K562 (cell line): ENCODE data around the gene GJD2.

Experiments
- EZH2 ChIP-seq: IDR thresholded peaks from 2 replicates; pipeline ENCODE4 v1.6.1; 2012; ENCODE audit warnings: low read depth, mild to moderate bottlenecking, inconsistent platforms, low read length, borderline replicate concordance
- MAZ ChIP-seq, 2 experiments: fragments of 450-650 bp in 1 of 2; sonication (generic) in 1 of 2; formaldehyde crosslinking; IDR thresholded peaks in 1 of 2; conservative IDR thresholded peaks in 1 of 2; 2 replicates each; pipeline versions ENCODE4 v1.4.0 to v1.5.0; 2020; ENCODE audit warnings: mild to moderate bottlenecking in 1 of 2, missing genetic modification reagents in 1 of 2
- ZFP1 ChIP-seq: fragments of 450-650 bp; formaldehyde crosslinking; IDR thresholded peaks from 2 replicates; pipeline ENCODE4 v1.4.0; 2020; ENCODE audit warnings: mild to moderate bottlenecking, mixed read lengths
- TF ChIP-seq, protein P1 (sequence below), 3 experiments: IDR thresholded peaks in 2 of 3; conservative IDR thresholded peaks in 1 of 3; 2 replicates each; pipeline ENCODE4 v1.5.1; 2011 to 2012; ENCODE audit warnings: low read length in 3 of 3, mild to moderate bottlenecking in 3 of 3, control low read depth in 2 of 3, improper control_type of control experiment in 1 of 3, inconsistent platforms in 1 of 3, low read depth in 1 of 3, mixed read lengths in 1 of 3, moderate library complexity in 1 of 3; ENCODE audit not compliant: insufficient read depth in 2 of 3

GRCh38 chr15:34729886-34730285 is 24.9 kb downstream of the GJD2 start:
- TF ChIP-seq MAZ (CRISPR knock-in tag; conservative IDR thresholded peaks at IDR 0.05 in 1 of 2, IDR thresholded peaks at IDR 0.05 in 1 of 2) (no peak), ZFP1 (CRISPR knock-in tag) (no peak), EZH2 (no peak)
- TF ChIP-seq, protein P1, sequence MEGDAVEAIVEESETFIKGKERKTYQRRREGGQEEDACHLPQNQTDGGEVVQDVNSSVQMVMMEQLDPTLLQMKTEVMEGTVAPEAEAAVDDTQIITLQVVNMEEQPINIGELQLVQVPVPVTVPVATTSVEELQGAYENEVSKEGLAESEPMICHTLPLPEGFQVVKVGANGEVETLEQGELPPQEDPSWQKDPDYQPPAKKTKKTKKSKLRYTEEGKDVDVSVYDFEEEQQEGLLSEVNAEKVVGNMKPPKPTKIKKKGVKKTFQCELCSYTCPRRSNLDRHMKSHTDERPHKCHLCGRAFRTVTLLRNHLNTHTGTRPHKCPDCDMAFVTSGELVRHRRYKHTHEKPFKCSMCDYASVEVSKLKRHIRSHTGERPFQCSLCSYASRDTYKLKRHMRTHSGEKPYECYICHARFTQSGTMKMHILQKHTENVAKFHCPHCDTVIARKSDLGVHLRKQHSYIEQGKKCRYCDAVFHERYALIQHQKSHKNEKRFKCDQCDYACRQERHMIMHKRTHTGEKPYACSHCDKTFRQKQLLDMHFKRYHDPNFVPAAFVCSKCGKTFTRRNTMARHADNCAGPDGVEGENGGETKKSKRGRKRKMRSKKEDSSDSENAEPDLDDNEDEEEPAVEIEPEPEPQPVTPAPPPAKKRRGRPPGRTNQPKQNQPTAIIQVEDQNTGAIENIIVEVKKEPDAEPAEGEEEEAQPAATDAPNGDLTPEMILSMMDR (IDR thresholded peaks at IDR 0.05 in 2 of 3, conservative IDR thresholded peaks at IDR 0.05 in 1 of 3; ENCODE audit: insufficient read depth in 2 of 3, low read depth in 1 of 3, low read length in 3 of 3): no peak
